ENCODE data around the gene SH3RF1. TPM values are rescaled to one million over a fixed set of nuclear protein-coding genes. Genes with fewer than 3 reads are reported as not detected.

The SH3RF1 gene
- total RNA-seq, 1 donor from 2014 or later = 17.1 TPM

GRCh38 chr4:169163947-169164668 is 106.6 kb downstream of the SH3RF1 start:
- H3K9me3 Mint-ChIP-seq = no peaks in the 10 kb centered on the region
- peaks cover 5% of the 10 kb centered on the region for H3K36me3 Mint-ChIP-seq
- Histone ChIP-seq H3K4me1 (peaks cover 8% of the 10 kb centered on the region), H4K20me1 (ENCODE audit: low read depth) (peaks cover 33% of the 10 kb centered on the region), H3K4me2 (no peak overlapping the region), H3F3A (ENCODE audit: low read depth) (no peaks in the 10 kb centered on the region), H3K79me2 (ENCODE audit: low read depth) (peaks cover 38% of the 10 kb centered on the region), H3K4me3 (no peak overlapping the region), H2AFZ (replicated peaks) (no peak overlapping the region), H3K27ac (no peak overlapping the region), H3K36me3 (no peaks in the 10 kb centered on the region), H3K9ac (no peak overlapping the region), H3K9me3 (ENCODE audit: low read depth) (no peaks in the 10 kb centered on the region), H3K27me3 (no peaks in the 10 kb centered on the region)
- H3K27ac Mint-ChIP-seq = no peak overlapping the region
- H3K4me3 Mint-ChIP-seq = no peak overlapping the region
- peaks cover 35% of the 10 kb centered on the region for H3K4me1 Mint-ChIP-seq
- TF ChIP-seq EZH2 (IDR thresholded peaks at IDR 0.05) = no peak
- no peak for TF ChIP-seq CTCF (IDR thresholded peaks at IDR 0.05)
- no peak for TF ChIP-seq EZH2phosphoT487 (IDR thresholded peaks at IDR 0.05)
- DNase-seq (ENCODE audit: low spot score) = no peak
- no peaks in the 10 kb centered on the region for H3K27me3 Mint-ChIP-seq (ENCODE audit: insufficient read depth, low read depth)

- Mint-ChIP-seq H3K9me3 (no peaks in the 10 kb centered on the region), H3K36me3 (peaks cover 5% of the 10 kb centered on the region), H3K27ac (no peak overlapping the region), H3K4me1 (peaks cover 36% of the 10 kb centered on the region), H3K4me3 (no peak overlapping the region), H3K27me3 (ENCODE audit: insufficient read depth, low read depth) (no peaks in the 10 kb centered on the region)
- Histone ChIP-seq H3K4me1 (peaks cover 8% of the 10 kb centered on the region), H3K79me2 (ENCODE audit: low read depth) (peaks cover 43% of the 10 kb centered on the region), H2AFZ (replicated peaks) (no peak overlapping the region), H3K9ac (no peak overlapping the region), H4K20me1 (ENCODE audit: low read depth) (peaks cover 39% of the 10 kb centered on the region), H3K27ac (no peak overlapping the region), H3F3A (ENCODE audit: low read depth) (no peaks in the 10 kb centered on the region), H3K4me2 (no peak overlapping the region), H3K27me3 (no peaks in the 10 kb centered on the region), H3K4me3 (no peak overlapping the region), H3K36me3 (no peaks in the 10 kb centered on the region), H3K9me3 (ENCODE audit: low read depth) (no peaks in the 10 kb centered on the region)
- DNase-seq (ENCODE audit: low spot score) = no peak
- no peak for TF ChIP-seq CTCF (IDR thresholded peaks at IDR 0.05)
- TF ChIP-seq EZH2phosphoT487 (IDR thresholded peaks at IDR 0.05) = no peak
- TF ChIP-seq EZH2 (IDR thresholded peaks at IDR 0.05) = no peak
Measured at GRCh38 chr4:169163495-169163894, 107.3 kb downstream of the SH3RF1 start.

- Mint-ChIP-seq H3K27ac (no peak overlapping the region), H3K9me3 (no peaks in the 10 kb centered on the region), H3K4me3 (no peak overlapping the region), H3K36me3 (peaks cover 7% of the 10 kb centered on the region), H3K4me1 (peaks cover 36% of the 10 kb centered on the region), H3K27me3 (ENCODE audit: insufficient read depth, low read depth) (no peaks in the 10 kb centered on the region)
- H3K79me2 ChIP-seq (ENCODE audit: low read depth) = peaks cover 51% of the 10 kb centered on the region
- H4K20me1 ChIP-seq (ENCODE audit: low read depth) = peaks cover 44% of the 10 kb centered on the region
- TF ChIP-seq CTCF (IDR thresholded peaks at IDR 0.05) = no peak
- no peak for TF ChIP-seq EZH2 (IDR thresholded peaks at IDR 0.05)
- TF ChIP-seq EZH2phosphoT487 (IDR thresholded peaks at IDR 0.05) = no peak
- H2AFZ ChIP-seq (replicated peaks) = no peak overlapping the region
- peak; percentile 50 for DNase-seq (ENCODE audit: low spot score)
- no peaks in the 10 kb centered on the region for H3K36me3 ChIP-seq
- H3K4me1 ChIP-seq = peaks cover 8% of the 10 kb centered on the region
- no peaks in the 10 kb centered on the region for H3K9me3 ChIP-seq (ENCODE audit: low read depth)
- H3K9ac ChIP-seq = no peak overlapping the region
- no peak overlapping the region for H3K4me3 ChIP-seq
- H3K27ac ChIP-seq = no peak overlapping the region
- H3K4me2 ChIP-seq = peak overlapping the region; percentile 17
- H3K27me3 ChIP-seq = no peaks in the 10 kb centered on the region
- H3F3A ChIP-seq (ENCODE audit: low read depth) = no peaks in the 10 kb centered on the region
Measured at GRCh38 chr4:169160825-169161224, 109.9 kb downstream of the SH3RF1 start.

Measured in neural progenitor cell (in vitro differentiated cells).